Measurements from ENCODE around the gene ARMH1.

GRCh38 chr1:44740179-44740617 is 65.7 kb downstream of the ARMH1 start:
- TF ChIP-seq, protein P1, sequence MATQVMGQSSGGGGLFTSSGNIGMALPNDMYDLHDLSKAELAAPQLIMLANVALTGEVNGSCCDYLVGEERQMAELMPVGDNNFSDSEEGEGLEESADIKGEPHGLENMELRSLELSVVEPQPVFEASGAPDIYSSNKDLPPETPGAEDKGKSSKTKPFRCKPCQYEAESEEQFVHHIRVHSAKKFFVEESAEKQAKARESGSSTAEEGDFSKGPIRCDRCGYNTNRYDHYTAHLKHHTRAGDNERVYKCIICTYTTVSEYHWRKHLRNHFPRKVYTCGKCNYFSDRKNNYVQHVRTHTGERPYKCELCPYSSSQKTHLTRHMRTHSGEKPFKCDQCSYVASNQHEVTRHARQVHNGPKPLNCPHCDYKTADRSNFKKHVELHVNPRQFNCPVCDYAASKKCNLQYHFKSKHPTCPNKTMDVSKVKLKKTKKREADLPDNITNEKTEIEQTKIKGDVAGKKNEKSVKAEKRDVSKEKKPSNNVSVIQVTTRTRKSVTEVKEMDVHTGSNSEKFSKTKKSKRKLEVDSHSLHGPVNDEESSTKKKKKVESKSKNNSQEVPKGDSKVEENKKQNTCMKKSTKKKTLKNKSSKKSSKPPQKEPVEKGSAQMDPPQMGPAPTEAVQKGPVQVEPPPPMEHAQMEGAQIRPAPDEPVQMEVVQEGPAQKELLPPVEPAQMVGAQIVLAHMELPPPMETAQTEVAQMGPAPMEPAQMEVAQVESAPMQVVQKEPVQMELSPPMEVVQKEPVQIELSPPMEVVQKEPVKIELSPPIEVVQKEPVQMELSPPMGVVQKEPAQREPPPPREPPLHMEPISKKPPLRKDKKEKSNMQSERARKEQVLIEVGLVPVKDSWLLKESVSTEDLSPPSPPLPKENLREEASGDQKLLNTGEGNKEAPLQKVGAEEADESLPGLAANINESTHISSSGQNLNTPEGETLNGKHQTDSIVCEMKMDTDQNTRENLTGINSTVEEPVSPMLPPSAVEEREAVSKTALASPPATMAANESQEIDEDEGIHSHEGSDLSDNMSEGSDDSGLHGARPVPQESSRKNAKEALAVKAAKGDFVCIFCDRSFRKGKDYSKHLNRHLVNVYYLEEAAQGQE (IDR thresholded peaks at IDR 0.05; ENCODE audit: insufficient read depth in 1 of 2, low read depth in 2 of 2, low read length in 1 of 2): no peak
- TF ChIP-seq CTCF (IDR thresholded peaks at IDR 0.05) (no peak), SIN3A (IDR thresholded peaks at IDR 0.05; ENCODE audit: borderline replicate concordance, insufficient read depth, low read depth, low read length) (no peak), POLR2AphosphoS5 (IDR thresholded peaks at IDR 0.05; ENCODE audit: low read depth, low read length) (no peak), TCF7L2 (IDR thresholded peaks at IDR 0.05; ENCODE audit: low read depth, low read length) (no peak)
